Kidney tubule cell (primary cell): ENCODE measurements around the gene SF3A1.
"Not testable (repeated sequence)": the region's sequence is repeated elsewhere in the genome, so short reads cannot be mapped to it uniquely, and the experiment has no call there.

Experiments
- DNase-seq: peaks from one replicate; pipeline ENCODE4 v3.0.0-alpha.2; 2018; ENCODE audit warnings: low spot score

SF3A1 gene

DNA sequence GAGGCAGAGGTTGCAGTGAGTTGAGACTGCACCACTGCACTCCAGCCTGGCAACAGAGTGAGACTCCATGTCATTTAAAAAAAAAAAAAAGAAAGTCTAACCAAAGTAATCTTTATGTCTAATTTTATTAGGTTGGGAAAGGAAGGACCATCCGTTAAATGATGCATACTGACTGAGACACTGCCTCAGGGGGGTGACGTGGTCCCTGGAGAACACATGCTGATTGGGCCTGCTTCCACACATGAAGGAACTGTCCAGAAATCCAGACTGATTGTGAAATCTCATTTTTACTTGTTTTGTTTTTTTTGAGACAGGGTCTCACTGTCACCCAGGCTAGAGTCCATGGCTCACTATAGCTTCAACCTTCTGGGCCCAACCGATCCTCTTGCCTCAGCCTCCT lies 5.5 kb downstream of the SF3A1 start:
- no peak for DNase-seq

DNA sequence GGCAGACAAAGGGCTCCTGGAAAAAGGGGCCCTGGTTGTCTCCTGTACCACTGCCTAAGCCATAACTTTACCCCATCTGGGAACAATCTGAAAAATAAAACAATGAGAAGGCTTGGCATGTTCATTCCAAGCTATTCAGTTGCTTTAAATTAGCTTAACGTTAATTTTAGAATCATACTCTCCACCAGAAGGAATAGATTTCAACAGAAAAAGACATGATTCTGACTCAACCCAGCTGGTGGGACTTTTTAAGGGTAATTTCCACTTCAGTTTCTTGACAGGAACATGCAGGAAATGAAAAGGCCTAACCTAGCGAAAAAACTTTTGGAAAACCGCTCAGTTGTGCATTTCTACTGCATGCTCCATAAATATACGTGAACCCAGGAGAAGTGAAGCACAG lies 7.9 kb downstream of the SF3A1 start:
- DNase-seq = no peak

DNA sequence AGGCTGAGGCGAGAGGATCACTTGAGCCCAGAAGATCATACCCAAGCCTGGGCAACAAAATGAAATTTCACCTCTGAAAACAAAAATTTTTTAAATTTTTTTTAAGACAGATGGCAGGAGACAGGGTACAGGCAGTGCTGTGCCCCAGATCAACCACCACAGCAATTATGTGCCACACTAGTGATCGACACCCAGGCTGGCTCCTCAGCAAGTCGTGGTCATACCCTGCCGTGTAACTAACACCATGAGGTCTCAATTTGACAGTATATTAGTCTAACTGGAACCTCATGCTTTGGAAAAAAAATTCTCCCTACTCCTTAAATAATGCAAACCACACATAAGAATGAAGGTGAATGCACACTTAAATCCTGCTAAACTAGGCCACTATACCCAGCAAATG lies 8.3 kb downstream of the SF3A1 start:
- DNase-seq = no peak

DNA sequence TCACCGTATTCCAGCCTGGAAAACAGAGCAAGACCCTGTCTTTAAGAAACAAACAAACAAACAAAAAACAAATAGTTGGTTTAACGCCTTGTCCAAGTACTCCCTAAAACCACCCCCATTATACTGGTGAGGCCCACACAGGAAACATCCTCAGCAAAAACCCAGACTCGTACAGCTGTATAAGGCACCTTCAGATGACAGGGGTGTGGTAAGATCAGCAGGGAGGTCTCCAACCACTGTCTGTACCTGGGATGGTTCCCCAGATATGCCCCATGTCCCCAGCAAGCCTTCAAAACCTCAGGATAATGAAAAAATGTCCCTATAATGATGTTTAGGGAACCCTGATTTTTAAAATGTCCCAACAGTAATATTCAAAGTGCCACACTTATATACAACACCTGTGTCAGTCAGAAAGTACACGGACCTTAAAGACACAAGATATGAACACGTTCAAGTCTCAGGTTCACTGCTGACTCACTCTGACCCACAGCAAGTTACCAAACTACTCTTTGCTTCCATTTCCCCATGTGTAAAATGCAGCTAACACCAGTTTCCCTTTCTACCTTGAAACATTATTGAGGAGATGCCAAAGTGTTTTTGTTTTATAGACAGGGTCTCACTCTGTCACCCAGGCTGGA lies 9.3 kb downstream of the SF3A1 start:
- DNase-seq = no peak

DNA sequence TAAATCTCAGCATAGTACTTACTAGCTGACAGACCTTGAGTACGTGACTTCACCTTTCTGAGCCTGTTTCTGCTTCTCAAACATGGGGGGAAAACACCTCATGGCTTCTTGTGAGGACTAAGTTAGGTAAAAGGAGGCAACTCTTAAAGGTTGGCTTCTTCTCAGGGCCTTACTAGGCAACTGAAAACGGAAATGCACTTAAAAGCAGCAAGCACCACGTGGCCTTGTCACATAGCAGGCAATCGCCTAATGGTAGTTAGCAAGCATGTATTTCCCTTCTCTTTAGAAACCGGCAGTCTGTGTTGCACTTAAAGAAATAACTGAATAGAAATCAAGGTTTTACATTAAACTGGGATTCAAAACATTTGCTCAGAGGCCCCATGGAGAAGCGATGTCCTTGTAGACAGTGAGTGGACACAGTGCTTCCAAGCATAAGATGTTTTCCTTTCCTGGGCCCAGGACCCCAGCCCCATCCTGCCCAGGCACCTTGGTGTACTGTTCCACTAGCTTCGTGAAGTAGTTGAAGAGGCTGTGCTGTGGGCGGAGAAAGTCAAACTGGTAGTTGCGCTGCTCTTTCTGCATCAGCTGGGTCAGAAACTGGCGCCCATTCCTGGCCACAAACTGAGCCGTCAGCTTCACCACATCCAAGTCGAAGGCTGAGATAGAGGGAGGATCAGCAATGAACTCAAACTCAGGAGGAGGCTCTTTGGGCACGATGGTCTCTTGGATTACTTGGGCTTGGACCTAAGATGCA lies 12.1 kb downstream of the SF3A1 start:
- DNase-seq = no peak

DNA sequence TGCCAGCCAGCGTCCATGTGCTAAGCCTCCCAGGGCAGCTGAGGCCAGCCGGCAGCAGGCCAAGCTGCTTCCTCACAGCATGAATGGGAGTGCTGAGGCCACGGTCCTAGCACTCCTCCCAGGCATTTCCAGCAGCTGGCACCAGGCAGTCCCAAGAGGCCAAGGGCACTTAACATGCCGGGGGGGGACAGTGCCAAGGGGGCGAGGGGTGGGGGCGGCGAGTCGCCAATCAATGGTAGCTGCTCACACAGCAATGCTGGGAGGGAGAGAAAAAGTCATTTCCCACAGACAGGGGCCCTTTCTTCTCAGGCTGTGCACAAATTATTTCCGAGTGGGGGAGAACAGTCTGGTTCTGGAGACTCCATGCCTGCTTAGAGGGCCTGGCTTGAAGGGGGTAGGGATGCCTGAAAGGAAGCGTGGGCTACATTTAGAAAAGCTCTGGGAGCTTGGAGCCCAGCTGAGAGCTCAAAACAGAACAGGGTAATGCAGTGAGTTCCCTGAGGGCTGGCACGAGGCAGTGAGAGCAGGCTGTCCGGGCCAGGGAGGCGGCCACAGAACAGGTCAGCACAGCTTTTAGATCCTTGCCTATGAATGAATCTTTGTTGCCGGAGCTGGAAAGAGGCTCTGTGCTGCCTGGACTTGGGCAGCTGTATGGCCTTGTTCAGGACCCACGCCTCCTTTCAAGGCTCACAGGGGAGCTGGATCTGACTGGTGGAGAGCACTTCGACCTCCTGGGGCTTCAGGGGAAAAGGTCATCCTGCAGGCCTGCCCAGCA lies 15.6 kb downstream of the SF3A1 start:
- DNase-seq = no peak

DNA sequence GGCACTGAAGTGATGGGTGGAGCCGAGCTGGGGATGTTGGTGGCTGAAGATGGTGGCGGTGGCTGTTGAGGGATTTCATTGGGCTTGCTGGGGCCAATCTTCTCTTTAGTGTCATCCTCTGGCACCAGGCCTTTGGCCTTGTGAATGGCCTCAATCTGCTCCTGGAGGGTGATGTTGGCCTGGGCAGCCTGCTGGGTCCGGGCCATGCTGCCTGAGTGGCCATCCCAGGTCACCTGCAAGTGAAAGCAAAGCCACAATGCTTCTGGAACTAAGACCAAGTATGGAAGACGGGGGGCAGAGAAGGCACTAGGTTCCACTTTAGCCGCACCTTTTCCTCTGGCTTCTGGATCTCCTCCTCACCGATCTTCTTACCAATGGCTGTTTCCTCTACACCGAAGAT lies 17.9 kb downstream of the SF3A1 start:
- DNase-seq = no peak

DNA sequence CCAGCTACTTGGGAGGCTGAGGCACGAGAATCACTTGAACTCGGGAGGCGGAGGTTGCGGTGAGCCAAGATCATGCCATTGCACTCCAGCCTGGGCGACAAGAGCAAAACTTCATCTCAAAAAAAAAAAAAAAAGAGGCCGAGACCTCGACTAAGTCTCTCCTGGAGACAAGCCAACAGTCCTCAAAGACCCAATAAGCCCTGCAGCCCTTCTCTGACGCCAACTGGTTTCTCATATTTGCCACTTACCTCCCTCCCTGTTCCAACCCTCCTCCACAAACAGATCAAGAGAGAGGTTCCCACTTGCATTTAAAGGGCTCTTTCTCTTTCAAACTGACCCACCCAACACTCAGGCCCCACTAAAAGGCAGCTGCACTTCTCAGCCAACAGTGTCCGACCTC lies 18.4 kb downstream of the SF3A1 start:
- DNase-seq = not testable (repeated sequence)

DNA sequence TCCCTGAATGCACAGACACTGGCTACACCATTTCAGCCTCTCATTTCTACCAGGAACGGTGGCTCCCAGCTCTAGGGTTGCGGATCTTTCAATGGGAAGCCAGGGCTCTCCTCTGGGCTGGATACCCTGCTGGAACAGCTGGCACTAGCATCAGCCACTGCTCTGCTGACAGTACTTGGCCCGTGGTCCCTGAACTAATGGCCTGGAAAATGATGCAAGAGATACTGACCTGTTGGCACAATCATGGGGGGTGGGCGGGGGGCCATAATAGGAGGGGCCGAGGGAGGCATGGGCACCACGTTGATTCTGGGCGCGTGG lies 19.3 kb downstream of the SF3A1 start:
- DNase-seq = no peak

DNA sequence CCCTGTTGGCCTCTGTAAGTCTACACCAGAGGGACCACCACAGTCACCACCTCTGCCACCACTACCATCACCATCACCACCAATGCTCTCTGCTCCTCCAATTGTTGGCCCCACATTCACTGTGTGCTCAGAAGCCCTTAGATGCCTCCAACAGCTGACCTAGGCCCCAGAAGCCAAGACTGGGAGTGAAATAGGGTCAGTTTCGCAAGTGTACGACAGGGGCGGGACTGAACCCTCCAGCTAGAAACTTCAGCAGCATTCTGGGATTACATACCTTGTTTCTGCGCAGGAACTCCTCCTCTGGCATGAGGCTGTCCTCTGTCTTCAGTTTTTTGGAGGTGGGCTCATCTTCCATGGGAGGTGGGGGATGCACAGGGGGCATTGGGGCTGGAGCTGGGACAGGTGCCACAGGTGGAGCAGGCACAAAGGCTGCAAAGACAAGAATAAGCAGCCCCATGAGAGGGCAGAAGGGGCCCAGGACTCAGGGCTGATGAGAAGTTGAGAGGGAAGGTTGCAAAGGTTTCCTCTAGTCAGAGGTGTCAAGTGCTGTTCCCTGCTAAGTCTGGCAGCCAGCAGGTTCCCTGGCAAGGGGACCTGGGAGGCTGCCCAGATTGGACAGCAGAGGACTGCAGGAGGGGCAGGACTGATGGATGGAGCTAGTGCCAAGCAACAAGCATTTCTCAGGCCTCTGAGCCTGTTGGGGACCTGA lies 19.8 kb downstream of the SF3A1 start:
- DNase-seq = no peak

DNA sequence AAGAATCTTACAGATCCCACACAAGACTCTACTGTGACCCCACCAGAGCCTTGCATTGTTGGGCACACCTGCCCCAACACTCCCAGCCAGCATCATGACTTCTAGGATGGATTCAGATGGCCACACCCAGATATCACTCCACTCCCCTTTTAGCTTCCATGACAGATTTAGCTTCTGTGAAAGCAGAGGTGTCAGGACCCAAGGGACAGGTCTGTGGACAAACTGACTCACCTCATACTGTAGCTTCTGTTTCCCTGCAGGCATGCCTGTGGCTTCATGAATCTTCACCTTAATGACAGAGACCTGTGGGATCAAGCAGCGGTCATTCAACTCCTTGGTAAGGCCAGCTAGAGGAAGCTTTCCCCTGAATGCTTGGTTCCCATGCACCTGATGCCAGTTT lies 21.5 kb downstream of the SF3A1 start:
- DNase-seq = no peak

DNA sequence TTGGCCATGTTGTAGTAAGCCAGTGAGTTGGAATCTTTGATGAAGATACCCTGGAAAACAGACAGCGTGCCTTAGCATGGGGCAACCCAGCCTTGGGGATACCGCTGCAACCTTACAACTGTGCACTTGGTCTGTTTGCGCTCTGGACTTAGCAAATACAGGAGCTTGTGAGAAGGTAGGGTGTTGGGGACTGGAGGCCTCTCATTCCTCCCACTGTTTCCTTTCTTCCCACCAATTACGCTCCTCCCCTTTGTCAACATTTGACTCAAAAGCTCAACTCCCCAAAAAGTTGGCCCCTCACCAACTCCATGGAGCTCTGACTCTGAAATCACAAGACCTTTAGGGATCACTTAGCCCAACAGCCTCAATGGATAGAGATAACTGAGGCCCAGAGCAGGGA lies 22.0 kb downstream of the SF3A1 start:
- DNase-seq = no peak

DNA sequence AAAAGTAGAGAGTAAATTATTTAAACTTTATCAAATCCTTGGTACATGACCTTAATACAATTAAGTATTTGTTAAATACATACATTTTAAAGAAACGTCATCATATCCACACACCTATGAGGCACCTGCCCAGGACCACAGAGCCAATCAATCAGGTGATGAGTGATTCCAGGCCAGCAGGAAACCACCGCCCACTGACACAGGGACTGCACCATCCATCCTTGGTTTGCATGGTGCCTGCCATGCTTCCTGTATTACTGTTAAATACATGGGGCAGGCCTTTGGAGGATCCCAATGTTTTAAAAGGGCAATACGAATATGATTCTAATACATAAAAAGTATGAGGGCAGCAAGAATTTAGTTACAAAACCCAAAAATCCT lies 23.0 kb downstream of the SF3A1 start:
- DNase-seq = no peak

DNA sequence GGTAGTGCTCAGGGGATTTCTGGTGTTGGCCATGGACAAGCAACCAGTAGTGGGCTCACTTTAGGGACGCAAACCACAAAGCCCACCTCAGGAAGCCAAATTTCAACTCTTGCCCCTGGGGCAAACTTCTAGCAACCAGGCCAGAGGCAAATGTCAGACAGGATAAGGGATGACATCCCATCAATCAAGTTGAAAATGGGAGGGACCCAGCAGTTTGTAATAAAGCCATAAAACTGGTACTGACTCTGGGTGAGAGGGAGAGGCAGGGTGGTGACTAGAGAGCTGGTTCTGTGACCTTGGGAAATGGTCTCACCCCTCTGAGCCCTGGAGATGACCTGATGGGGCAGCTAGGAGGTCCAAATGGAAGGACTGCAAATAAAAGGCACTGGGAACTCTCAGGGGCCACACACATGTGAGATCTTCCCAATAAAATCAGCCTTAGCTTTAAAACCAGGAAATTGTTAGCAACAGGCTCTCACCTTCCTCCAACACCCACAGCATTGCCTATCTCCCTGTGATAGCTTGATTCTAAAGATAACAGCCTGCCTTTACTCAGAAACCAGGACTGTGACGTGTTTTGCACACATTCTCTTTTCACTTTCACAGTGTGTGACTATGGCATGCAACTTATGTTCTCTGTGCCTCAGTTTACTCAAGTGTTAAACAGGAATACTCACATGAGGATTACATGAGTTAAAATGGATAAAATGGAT lies 23.5 kb downstream of the SF3A1 start:
- DNase-seq = no peak

DNA sequence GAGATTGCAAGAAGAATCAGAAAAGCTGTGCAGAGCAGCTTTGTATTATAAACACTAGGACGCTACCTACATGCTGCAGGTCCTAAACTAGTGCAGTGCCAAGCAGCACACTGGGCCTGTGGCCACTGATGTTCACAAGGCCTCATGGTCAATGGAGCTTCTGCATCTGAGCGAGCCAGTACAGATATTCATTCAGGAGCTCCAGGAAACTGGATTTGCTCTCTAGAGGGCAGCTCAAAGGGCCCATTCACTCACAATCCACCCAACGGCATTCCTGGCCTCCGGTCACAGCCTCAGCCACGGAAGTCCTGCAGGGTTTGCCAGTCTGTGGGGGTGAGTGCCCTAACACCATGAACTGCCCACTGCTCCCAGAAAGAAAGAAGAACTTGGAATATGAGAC lies 24.1 kb downstream of the SF3A1 start:
- DNase-seq = no peak

DNA sequence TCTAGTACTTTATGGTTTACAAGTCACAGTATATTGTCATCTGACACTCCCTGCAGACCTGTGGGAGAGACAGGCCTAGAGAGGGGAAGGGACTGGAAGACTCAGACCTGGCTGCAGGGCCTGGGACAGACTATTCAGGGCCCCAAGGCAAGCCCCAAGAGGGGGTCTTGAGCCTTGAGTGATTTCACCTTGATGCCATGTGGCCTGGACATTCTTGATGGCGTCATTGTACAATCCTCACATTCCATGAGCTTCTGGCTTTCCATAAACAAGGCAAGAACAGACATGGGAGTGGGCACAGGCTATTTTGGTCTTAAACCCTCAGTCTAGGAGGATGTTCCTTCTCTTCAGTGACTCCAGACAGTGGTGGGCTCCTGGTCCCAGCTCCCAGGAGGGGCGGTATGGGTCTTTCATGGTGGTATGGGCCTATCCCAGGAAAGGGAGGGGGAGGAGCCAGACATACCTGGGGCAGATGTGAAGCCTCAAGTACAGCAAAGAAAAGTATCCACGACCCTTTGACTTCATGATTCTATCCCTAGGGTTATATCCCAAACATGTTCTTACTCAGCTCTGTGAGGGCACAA lies 28.1 kb downstream of the SF3A1 start:
- peak; percentile 22 for DNase-seq

DNA sequence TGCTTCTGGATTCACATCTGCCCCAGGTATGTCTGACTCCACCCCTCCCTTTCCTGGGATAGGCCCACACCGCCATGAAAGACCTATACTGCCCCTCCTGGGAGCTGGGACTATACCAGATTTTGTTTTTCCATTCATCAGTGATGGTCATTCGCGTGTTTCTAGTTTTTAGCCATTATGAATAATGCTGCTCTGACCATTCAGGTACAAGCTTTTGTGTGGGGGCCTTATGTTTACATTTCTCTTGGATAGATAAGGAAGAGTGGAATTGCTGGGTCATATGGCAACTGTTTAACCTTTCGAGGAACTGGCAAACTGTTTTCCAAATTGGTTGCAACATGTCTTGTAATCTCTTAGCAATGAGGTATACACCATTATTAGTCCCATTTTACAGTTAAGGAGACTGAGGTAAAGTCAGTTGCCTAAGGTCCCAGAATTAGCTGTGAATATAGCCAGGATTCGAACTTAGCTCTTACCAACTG lies 28.8 kb downstream of the SF3A1 start:
- DNase-seq = peak; percentile 52

DNA sequence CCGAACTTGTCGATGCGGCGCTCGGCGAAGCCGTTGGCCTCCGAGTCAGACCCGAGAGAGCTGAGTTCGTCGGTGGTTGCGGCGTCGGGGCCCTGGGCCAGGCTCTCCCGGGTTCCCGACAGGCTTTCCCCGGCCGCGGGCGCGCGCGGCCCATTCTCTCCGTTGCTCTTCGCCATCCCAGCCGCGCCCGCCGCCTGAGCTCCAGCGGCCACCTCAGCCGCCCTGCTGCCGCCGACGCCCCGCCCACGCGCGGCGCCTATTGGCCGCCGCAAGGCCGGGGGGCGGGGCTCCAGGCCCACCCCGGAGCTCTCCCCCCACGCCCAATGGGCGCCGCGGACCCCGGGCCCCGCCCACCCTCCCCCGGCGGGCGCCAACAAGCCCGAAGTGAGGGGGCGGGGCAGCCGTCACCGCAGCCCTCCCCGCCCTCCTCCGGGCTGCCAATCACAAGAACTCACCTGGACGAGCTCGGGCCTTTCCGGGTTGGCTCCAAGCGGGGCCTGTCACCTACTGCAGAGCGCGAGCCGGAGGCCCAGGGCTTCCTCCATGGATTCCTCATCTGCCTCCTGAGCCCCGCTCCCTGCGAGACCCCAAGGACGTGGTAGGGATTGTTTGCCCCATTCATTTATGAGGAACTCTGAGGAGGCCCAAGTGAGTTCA lies 29.9 kb downstream of the SF3A1 start, which contains the start of gene TBC1D10A:
TSS of gene TBC1D10A (minus strand) at position 236 of the 657 bp plus-strand sequence. CDS start at position 176, 60 bp downstream.
- peak; percentile 97 for DNase-seq

DNA sequence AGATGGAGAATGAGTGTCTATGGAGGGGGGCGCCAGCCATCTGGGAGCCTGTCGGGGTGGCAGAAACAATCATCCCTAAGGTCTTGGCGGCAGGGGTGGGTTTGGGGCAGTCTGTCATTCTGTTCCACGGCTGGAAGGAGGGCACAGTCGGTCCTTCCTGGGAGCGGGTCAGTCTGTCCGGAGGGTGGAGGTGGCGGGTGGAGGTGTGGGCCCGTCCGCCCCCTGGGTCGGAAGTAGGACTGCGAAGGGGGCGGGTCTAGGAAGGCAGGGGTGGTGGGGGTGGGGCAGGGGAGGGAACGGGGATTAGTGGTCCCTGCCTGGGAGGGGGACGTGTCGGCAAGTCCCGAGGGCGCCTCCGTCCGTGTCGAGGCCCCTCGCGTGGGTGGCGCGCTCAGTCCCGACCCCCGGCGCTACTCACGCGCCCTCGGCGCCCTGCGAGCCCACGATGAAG lies 30.4 kb downstream of the SF3A1 start:
- peak; percentile 52 for DNase-seq

DNA sequence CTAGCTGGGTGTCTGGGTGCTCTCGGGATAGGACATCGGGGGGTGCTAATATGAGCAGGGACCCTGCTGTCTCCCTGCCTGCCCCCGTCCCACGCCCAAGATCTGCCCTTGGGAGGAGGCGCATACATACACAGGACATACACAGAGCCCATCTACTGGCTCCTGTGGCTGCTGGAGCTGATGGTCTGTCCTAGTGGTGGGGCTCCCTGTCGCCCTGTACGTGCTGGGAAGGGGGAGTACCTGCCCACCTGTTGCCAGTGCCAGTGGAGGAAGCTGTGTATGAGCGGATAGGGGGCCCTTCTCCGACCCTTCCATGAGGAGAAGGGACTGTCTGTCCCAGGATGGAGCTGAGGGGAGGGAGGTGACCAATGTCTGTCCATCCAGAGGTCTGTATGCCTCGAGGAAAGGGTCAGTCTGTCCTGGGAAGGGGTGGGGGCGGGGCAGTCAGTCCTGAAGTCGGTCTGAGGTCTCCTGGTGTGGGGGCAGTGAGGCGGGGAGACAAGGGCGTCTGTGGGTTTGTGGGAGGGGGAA lies 30.9 kb downstream of the SF3A1 start:
- peak; percentile 6 for DNase-seq
